Right cardiac atrium (tissue), 5 donors: ENCODE measurements around the gene ATP8B1. TPM values are rescaled to one million over a fixed set of nuclear protein-coding genes. Genes with fewer than 3 reads are reported as not detected.

Source experiments
- ATAC-seq, 2 donors: fragments of 200-7000 bp; cut with Tn5 transposase; one replicate each; pipeline versions ENCODE4 v1.8.0 to v1.9.1; 2020; ENCODE audit warnings: moderate library complexity in 2 of 2, mild to moderate bottlenecking in 1 of 2
- DNase-seq, 3 donors: peaks; one replicate each; pipeline ENCODE4 v3.0.0-alpha.2; 2020
- H3K27ac ChIP-seq: one replicate; pipeline ENCODE4 v1.5.1; 2013; ENCODE audit warnings: mild to moderate bottlenecking, low read length, control low read depth, moderate library complexity
- H3K27me3 ChIP-seq: one replicate; pipeline ENCODE4 v1.6.1; 2013; ENCODE audit not compliant: control insufficient read depth, insufficient read depth
- H3K4me1 ChIP-seq: one replicate; pipeline ENCODE4 v1.6.1; 2013; ENCODE audit warnings: low read length; ENCODE audit not compliant: control insufficient read depth, insufficient read depth
- H3K4me3 ChIP-seq: one replicate; pipeline ENCODE4 v1.5.1; 2013; ENCODE audit warnings: low read length, control low read depth
- H3K9me3 ChIP-seq: one replicate; pipeline ENCODE4 v1.6.1; 2013; ENCODE audit warnings: low read length; ENCODE audit not compliant: control insufficient read depth
- WGBS: extraction: QIAGEN DNeasy Blood & Tissue Kit; methylation state at CpG from one replicate; pipeline ENCODE4 v1.1.7; 2013; 5-methylcytosine and 5-hydroxymethylcytosine counted together
- intact Hi-C, 4 donors: fragments of 100-400 bp; cut with DNase I; formaldehyde crosslinking; loops; one replicate each; pipeline versions ENCODE4 v1.11.0 to v1.14.0; 2022 to 2023
- polyA plus RNA-seq: library from polyadenylated mRNA; stranded (reverse); fragments of 200-250 nt; gene quantifications from one replicate; pipeline ENCODE4 v1.2.3, GENCODE V29; 2013
- total RNA-seq, 4 donors: library from RNA; stranded (reverse); fragmentation: NEBNext Ultra II Directional; extraction: Animal tissue kit (Norgen Biotek cat#: 25700); gene quantifications; one replicate each; pipeline ENCODE4 v1.2.1, GENCODE V29; 2021
- donor health status: healthy with polysubstance abuse.
- donor health status: DM: no; HTN: yes; CAD: no.
- donor health status: DM: no; HTN: no; CAD: no.
- donor health status: DM: no; HTN: yes; CAD: no; lungs with severe emphysema.
- donor health status: DM: yes; HTN: yes; CAD: no.

ATP8B1 gene
- total and polyA plus RNA-seq, 5 donors, result 2.6 to 11.5 (median 9.0) TPM

GRCh38 chr18:57805117-57805516 is 2.0 kb upstream of the ATP8B1 start:
- ATAC-seq, result no peak
- Histone ChIP-seq H3K27me3 (no peaks in the 10 kb centered on the region), H3K9me3 (no peaks in the 10 kb centered on the region), H3K4me3 (no peak overlapping the region), H3K4me1 (peaks cover 3% of the 10 kb centered on the region), H3K27ac (no peak overlapping the region)
- intact Hi-C loops, result loop anchor here in 2 of 4 donors (10.0 kb wide), 2 partner anchors 90 to 170 kb away; no protein-coding TSS in a partner anchor
- no peak for DNase-seq
- 97% methylated on average over 6 of the region's 6 CpGs for WGBS

GRCh38 chr18:57804557-57804956 is 1.4 kb upstream of the ATP8B1 start:
- intact Hi-C loops, result loop anchor here in 2 of 4 donors (10.0 kb wide), 2 partner anchors 90 to 170 kb away; no protein-coding TSS in a partner anchor

GRCh38 chr18:57802213-57803102 is 657 bp downstream of the ATP8B1 start:
- peak in 1 of 3 donors; percentile 59 for DNase-seq
- Histone ChIP-seq H3K9me3 (no peaks in the 10 kb centered on the region), H3K27me3 (no peaks in the 10 kb centered on the region), H3K4me1 (peaks cover 3% of the 10 kb centered on the region), H3K4me3 (peak overlapping the region; percentile 82), H3K27ac (peak overlapping the region; percentile 15)
- ATAC-seq, result peak in 1 of 2 donors; percentile 1
- under 1% methylated on average over 74 of the region's 74 CpGs for WGBS
- intact Hi-C loops, result loop anchor here in 2 of 4 donors (10.0 kb wide), 2 partner anchors 88 to 168 kb away; no protein-coding TSS in a partner anchor

More at GRCh38 chr18:57804557-57804956, 1.4 kb upstream of the ATP8B1 start:
- WGBS, result 73% methylated on average over 6 of the region's 6 CpGs
- H3K9me3 ChIP-seq, result no peaks in the 10 kb centered on the region
- no peak for ATAC-seq
- H3K27me3 ChIP-seq, result no peaks in the 10 kb centered on the region
- peaks cover 3% of the 10 kb centered on the region for H3K4me1 ChIP-seq
- DNase-seq, result no peak
- no peak overlapping the region for H3K27ac ChIP-seq
- no peak overlapping the region for H3K4me3 ChIP-seq

GRCh38 chr18:57801761-57802212 is 1.3 kb downstream of the ATP8B1 start:
- Histone ChIP-seq H3K4me3 (peak overlapping the region; percentile 82), H3K9me3 (no peaks in the 10 kb centered on the region), H3K4me1 (peaks cover under 1% of the 10 kb centered on the region), H3K27ac (no peak overlapping the region), H3K27me3 (no peaks in the 10 kb centered on the region)
- peak in 1 of 2 donors; percentile 15 for ATAC-seq
- 4% methylated on average over 26 of the region's 26 CpGs for WGBS
- DNase-seq, result peak; percentile 33 to 73 (median 67)
- intact Hi-C loops, result loop anchor here in 2 of 4 donors (10.0 kb wide), 2 partner anchors 87 to 167 kb away; no protein-coding TSS in a partner anchor

GRCh38 chr18:57801325-57801724 is 1.8 kb downstream of the ATP8B1 start:
- no peak for DNase-seq
- intact Hi-C loops, result loop anchor here in 2 of 4 donors (10.0 kb wide), 2 partner anchors 87 to 167 kb away; no protein-coding TSS in a partner anchor
- peak overlapping the region; percentile 82 for H3K4me3 ChIP-seq
- H3K27ac ChIP-seq, result no peak overlapping the region
- H3K27me3 ChIP-seq, result no peaks in the 10 kb centered on the region
- H3K9me3 ChIP-seq, result no peaks in the 10 kb centered on the region
- ATAC-seq, result no peak
- no peaks in the 10 kb centered on the region for H3K4me1 ChIP-seq
- 34% methylated on average over 14 of the region's 14 CpGs for WGBS

- ATAC-seq, result no peak
- WGBS, result 88% methylated on average over 4 of the region's 4 CpGs
- DNase-seq, result no peak
- no peaks in the 10 kb centered on the region for H3K9me3 ChIP-seq
- no peaks in the 10 kb centered on the region for H3K4me1 ChIP-seq
- H3K4me3 ChIP-seq, result no peak overlapping the region
- H3K27ac ChIP-seq, result no peak overlapping the region
- intact Hi-C loops, result loop anchor here in 1 of 4 donors (10.0 kb wide), 1 partner anchor 134 kb away; no protein-coding TSS in a partner anchor
- H3K27me3 ChIP-seq, result no peaks in the 10 kb centered on the region
Measured at GRCh38 chr18:57798713-57799373, 4.3 kb downstream of the ATP8B1 start.

GRCh38 chr18:57797209-57797651 is 5.9 kb downstream of the ATP8B1 start:
- intact Hi-C loops, result loop anchor here in 1 of 4 donors (10.0 kb wide), 1 partner anchor 132 kb away; no protein-coding TSS in a partner anchor
- 83% methylated on average over 3 of the region's 3 CpGs for WGBS
- ATAC-seq (no peak), DNase-seq (no peak)
- Histone ChIP-seq H3K9me3 (no peaks in the 10 kb centered on the region), H3K27me3 (no peaks in the 10 kb centered on the region), H3K4me3 (no peak overlapping the region), H3K4me1 (peaks cover 7% of the 10 kb centered on the region), H3K27ac (no peak overlapping the region)

- H3K4me3 ChIP-seq, result no peak overlapping the region
Measured at GRCh38 chr18:57794951-57795728, 8.0 kb downstream of the ATP8B1 start.

GRCh38 chr18:57793302-57793986 is 9.7 kb downstream of the ATP8B1 start:
- DNase-seq (no peak), ATAC-seq (peak; percentile 10 to 13)
- Histone ChIP-seq H3K9me3 (no peaks in the 10 kb centered on the region), H3K4me1 (peaks cover 14% of the 10 kb centered on the region), H3K27ac (peak overlapping the region; percentile 14), H3K27me3 (no peaks in the 10 kb centered on the region), H3K4me3 (no peak overlapping the region)
- 50% methylated on average over 3 of the region's 3 CpGs for WGBS
- intact Hi-C loops, result loop anchor here in 1 of 4 donors (10.0 kb wide), 1 partner anchor 129 kb away; no protein-coding TSS in a partner anchor

More at GRCh38 chr18:57794951-57795728, 8.0 kb downstream of the ATP8B1 start:
- Histone ChIP-seq H3K27me3 (no peaks in the 10 kb centered on the region), H3K4me1 (peaks cover 10% of the 10 kb centered on the region), H3K9me3 (no peaks in the 10 kb centered on the region), H3K27ac (no peak overlapping the region)
- WGBS, result 96% methylated on average over 4 of the region's 4 CpGs
- DNase-seq, result no peak
- intact Hi-C loops, result loop anchor here in 1 of 4 donors (10.0 kb wide), 1 partner anchor 130 kb away; no protein-coding TSS in a partner anchor
- no peak for ATAC-seq
